Thoracic aorta (tissue), 2 donors: Measurements from ENCODE around the gene PI4KB. TPM values are rescaled to one million over a fixed set of nuclear protein-coding genes. Genes with fewer than 3 reads are reported as not detected.

Experiments used
- ATAC-seq: fragments of 150-250 bp; one replicate; pipeline ENCODE4 v1.8.0; 2017; ENCODE audit warnings: low read depth; ENCODE audit not compliant: insufficient number of reproducible peaks, low FRiP score
- DNase-seq: peaks from one replicate; pipeline ENCODE4 v3.0.0-alpha.2; 2020; ENCODE audit warnings: low spot score
- H3K27ac ChIP-seq, 2 donors: fragments of 200-600 bp; sonication (generic); 1 replicate in 1 of 2; 2 replicates in 1 of 2; pipeline ENCODE4 v1.5.1; 2016; ENCODE audit warnings: mild to moderate bottlenecking in 2 of 2, moderate library complexity in 2 of 2
- H3K27me3 ChIP-seq: fragments of 200-600 bp; sonication (generic); replicated peaks from 2 replicates; pipeline ENCODE4 v1.6.0; 2016; ENCODE audit warnings: mild to moderate bottlenecking; ENCODE audit not compliant: insufficient read depth
- H3K36me3 ChIP-seq: fragments of 200-600 bp; sonication (generic); one replicate; pipeline ENCODE4 v1.5.1; 2016
- H3K4me1 ChIP-seq, 2 donors: fragments of 200-600 bp; sonication (generic); 1 replicate in 1 of 2; 2 replicates in 1 of 2; pipeline versions ENCODE4 v1.5.1 to v1.6.0; 2016; ENCODE audit warnings: low read depth in 2 of 2, mild to moderate bottlenecking in 1 of 2; ENCODE audit not compliant: control insufficient read depth in 1 of 2
- H3K4me3 ChIP-seq: fragments of 200-600 bp; sonication (generic); 2 replicates; pipeline ENCODE4 v1.5.1; 2016; ENCODE audit warnings: mild to moderate bottlenecking
- H3K9me3 ChIP-seq: fragments of 200-600 bp; sonication (generic); 2 replicates; pipeline ENCODE4 v1.5.1; 2016
- total RNA-seq, 2 donors: library from RNA; depleted of rRNA; stranded (reverse); fragments of >200 nt; gene quantifications; one replicate each; pipeline versions ENCODE4 v1.1.0 to v1.2.3, GENCODE V29; 2016
- TF ChIP-seq, protein P1 (sequence below): fragments of 200-600 bp; sonication (generic); IDR thresholded peaks from one replicate; pipeline ENCODE4 v1.5.1; 2019; ENCODE audit warnings: antibody characterized with exemption

PI4KB gene
- total RNA-seq, 2 donors from 2014 or later: 60.1 to 63.1 TPM

- TF ChIP-seq, protein P1, sequence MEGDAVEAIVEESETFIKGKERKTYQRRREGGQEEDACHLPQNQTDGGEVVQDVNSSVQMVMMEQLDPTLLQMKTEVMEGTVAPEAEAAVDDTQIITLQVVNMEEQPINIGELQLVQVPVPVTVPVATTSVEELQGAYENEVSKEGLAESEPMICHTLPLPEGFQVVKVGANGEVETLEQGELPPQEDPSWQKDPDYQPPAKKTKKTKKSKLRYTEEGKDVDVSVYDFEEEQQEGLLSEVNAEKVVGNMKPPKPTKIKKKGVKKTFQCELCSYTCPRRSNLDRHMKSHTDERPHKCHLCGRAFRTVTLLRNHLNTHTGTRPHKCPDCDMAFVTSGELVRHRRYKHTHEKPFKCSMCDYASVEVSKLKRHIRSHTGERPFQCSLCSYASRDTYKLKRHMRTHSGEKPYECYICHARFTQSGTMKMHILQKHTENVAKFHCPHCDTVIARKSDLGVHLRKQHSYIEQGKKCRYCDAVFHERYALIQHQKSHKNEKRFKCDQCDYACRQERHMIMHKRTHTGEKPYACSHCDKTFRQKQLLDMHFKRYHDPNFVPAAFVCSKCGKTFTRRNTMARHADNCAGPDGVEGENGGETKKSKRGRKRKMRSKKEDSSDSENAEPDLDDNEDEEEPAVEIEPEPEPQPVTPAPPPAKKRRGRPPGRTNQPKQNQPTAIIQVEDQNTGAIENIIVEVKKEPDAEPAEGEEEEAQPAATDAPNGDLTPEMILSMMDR: no peak
- H3K36me3 ChIP-seq: peaks cover 75% of the 10 kb centered on the region
- DNase-seq (no peak), ATAC-seq (no peak)
- H3K27ac ChIP-seq: no peak overlapping the region
- H3K9me3 ChIP-seq: no peaks in the 10 kb centered on the region
- H3K27me3 ChIP-seq: no peaks in the 10 kb centered on the region
- H3K4me3 ChIP-seq: no peak overlapping the region
- H3K4me1 ChIP-seq: no peaks in the 10 kb centered on the region
Measured at GRCh38 chr1:151242442-151242841, 84.8 kb downstream of the PI4KB start.

Other genes with a start within 250 kb of the PI4KB start
- 1 to 10 TPM; 6.3 to 6.8 TPM for gene SEMA6C, start 180.8 kb downstream of the PI4KB start, total RNA-seq
- 10 to 100 TPM in 1 of 2 donors, 1 to 10 TPM in 1; 3.9 to 14.1 TPM for gene TNFAIP8L2, start 170.8 kb downstream of the PI4KB start, total RNA-seq
- gene LYSMD1, start 161.5 kb downstream of the PI4KB start, total RNA-seq: 1 to 10 TPM; 5.6 to 8.7 TPM
- gene SCNM1, start 161.3 kb downstream of the PI4KB start, total RNA-seq: 10 to 100 TPM; 19.1 to 27.7 TPM
- not detected for gene TMOD4, start 151.4 kb downstream of the PI4KB start, total RNA-seq
- gene VPS72, start 137.2 kb downstream of the PI4KB start, total RNA-seq: 10 to 100 TPM; 32.5 to 39.7 TPM
- gene PIP5K1A, start 128.9 kb downstream of the PI4KB start, total RNA-seq: 10 to 100 TPM; 49.7 to 97.6 TPM
- gene PSMD4, start 72.7 kb downstream of the PI4KB start, total RNA-seq: 10 to 100 TPM; 79.1 to 87.6 TPM
- 10 to 100 TPM; 22.7 to 32.2 TPM for gene ZNF687, start 45.1 kb downstream of the PI4KB start, total RNA-seq
- gene RFX5, start 19.8 kb upstream of the PI4KB start, total RNA-seq: 10 to 100 TPM; 49.3 to 51.7 TPM
- 10 to 100 TPM; 41.8 to 67.6 TPM for gene SELENBP1, start 45.3 kb upstream of the PI4KB start, total RNA-seq
- 100 to 1,000 TPM; 168 to 209 TPM for gene PSMB4, start 72.2 kb upstream of the PI4KB start, total RNA-seq
- 10 to 100 TPM; 64.1 to 76.9 TPM for gene POGZ, start 132.1 kb upstream of the PI4KB start, total RNA-seq
- gene CGN, start 184.0 kb upstream of the PI4KB start, total RNA-seq: 1 to 10 TPM in 1 of 2 donors, not detected in 1; 2.3 TPM
- 10 to 100 TPM in 1 of 2 donors, 1 to 10 TPM in 1; 4.9 to 10.7 TPM for gene TUFT1, start 212.9 kb upstream of the PI4KB start, total RNA-seq